Measurements from ENCODE around the gene RBFOX2. TPM values are rescaled to one million over a fixed set of nuclear protein-coding genes. Genes with fewer than 3 reads are reported as not detected.

Gene RBFOX2
- total and polyA plus RNA-seq, 10 of the 15 experiments (the other 5 are each of a cell fraction or from before 2014, with no cell fraction given): 0.01 to 2.7 (median 0.17) TPM; not detected in 4

- TF ChIP-seq SIX5 (IDR thresholded peaks at IDR 0.05; ENCODE audit: low read depth, low read length, severe bottlenecking) (no peak), STAT3 (IDR thresholded peaks at IDR 0.05; ENCODE audit: low read depth, low read length) (no peak), ESRRA (IDR thresholded peaks at IDR 0.05; ENCODE audit: low read length) (no peak), SMARCA5 (IDR thresholded peaks at IDR 0.05) (no peak), HDAC6 (IDR thresholded peaks at IDR 0.05; ENCODE audit: unreplicated experiment) (no peak), CREM (IDR thresholded peaks at IDR 0.05; ENCODE audit: low read depth) (no peak), BCL11A (IDR thresholded peaks at IDR 0.05; ENCODE audit: low read depth, low read length) (0 out of 2 replicates have a peak, but pooled peaks have one; percentile 14), MYC (IDR thresholded peaks at IDR 0.05; ENCODE audit: insufficient read depth, insufficient read length, insufficient replicate concordance, low read length, severe bottlenecking) (no peak), TCF3 (IDR thresholded peaks at IDR 0.05; ENCODE audit: borderline replicate concordance, insufficient read depth, low read depth, low read length) (no peak), IKZF1 (conservative IDR thresholded peaks at IDR 0.05) (0 out of 2 replicates have a peak, but pooled peaks have one; percentile 12), ETV6 (conservative IDR thresholded peaks at IDR 0.05 in 1 of 2, IDR thresholded peaks at IDR 0.05 in 1 of 2; ENCODE audit: borderline replicate concordance in 1 of 2, low read depth in 1 of 2) (no peak)
Observed at GRCh38 chr22:36015155-36015810, 13.3 kb downstream of the RBFOX2 start (continued).

GRCh38 chr22:36014546-36015074, 14.0 kb downstream of the RBFOX2 start:
- no TSS peak for BruUV-seq (replicated peaks)
- Histone ChIP-seq H2AFZ (ENCODE audit: control insufficient read depth, low read depth, low read length) (no peak overlapping the region), H3K9me3 (replicated peaks; ENCODE audit: control insufficient read depth, insufficient read depth, low read length) (no peaks in the 10 kb centered on the region), H3K27ac (ENCODE audit: control insufficient read depth, insufficient read depth) (no peak overlapping the region), H4K20me1 (ENCODE audit: control insufficient read depth, insufficient read depth) (no peaks in the 10 kb centered on the region), H3K79me2 (ENCODE audit: control insufficient read depth, insufficient read depth, low read length) (no peaks in the 10 kb centered on the region), H3K9ac (ENCODE audit: control insufficient read depth, insufficient read depth, low read length) (no peak overlapping the region), H3K4me1 (ENCODE audit: control insufficient read depth, insufficient read depth, low read length) (peaks cover 3% of the 10 kb centered on the region; the same call in 1 of the 2 replicates), H3K36me3 (ENCODE audit: control insufficient read depth in 2 of 2, insufficient read depth in 2 of 2, low read length in 1 of 2) (no peaks in the 10 kb centered on the region), H3K4me2 (ENCODE audit: control insufficient read depth, insufficient read depth) (no peak overlapping the region), H3K4me3 (no peak overlapping the region), H3K27me3 (replicated peaks in 1 of 2; ENCODE audit: control insufficient read depth in 2 of 2, insufficient read depth in 2 of 2, low read length in 1 of 2) (no peaks in the 10 kb centered on the region; a peak in 2 of 4 replicates)
- DNase-seq (ENCODE audit: low read depth, low spot score) (no peak), FAIRE-seq (no peak), ATAC-seq (no peak)
- ChIA-PET POLR2A (interaction anchor here (0.5 kb wide), 1 partner anchor 309 kb away, joined by 4 read pairs; no protein-coding TSS in a partner anchor), SMC1A (ENCODE audit: uncharacterized antibody, unreplicated experiment) (interaction anchor here (1.2 to 3.1 kb wide), 3 partner anchors 9 to 50 kb away, joined by 3 to 15 read pairs (median 5); no protein-coding TSS in a partner anchor), RAD21 (ENCODE audit: unreplicated experiment) (interaction anchor here (1.9 kb wide), 1 partner anchor 51 kb away, joined by 4 read pairs; no protein-coding TSS in a partner anchor), CTCF (interaction anchor here (0.6 to 2.1 kb wide), 4 partner anchors 10 to 1090 kb away, joined by 3 to 13 read pairs (median 4); no protein-coding TSS in a partner anchor)
- in situ Hi-C loops (cut with MboI): no loop called here
- 71% methylated on average over 4 of the region's 4 CpGs for WGBS (ENCODE audit: insufficient coverage, insufficient replicate concordance, low lambda C conversion rate, missing lambda C conversion rate)
- no peak for TF ChIP-seq CHD4 (IDR thresholded peaks at IDR 0.05)
- no peak for TF ChIP-seq RELA (IDR thresholded peaks at IDR 0.05; ENCODE audit: borderline replicate concordance, partially characterized antibody)
- TF ChIP-seq GATAD2B (conservative IDR thresholded peaks at IDR 0.05; ENCODE audit: low read depth): no peak
- no peak for TF ChIP-seq IRF4 (IDR thresholded peaks at IDR 0.05; ENCODE audit: low read depth, low read length)
- no peak for TF ChIP-seq MAX (IDR thresholded peaks at IDR 0.05; ENCODE audit: low read depth, low read length)
- TF ChIP-seq KDM1A (IDR thresholded peaks at IDR 0.05; ENCODE audit: borderline replicate concordance): no peak
- no peak for TF ChIP-seq ZNF384 (IDR thresholded peaks at IDR 0.05; ENCODE audit: borderline replicate concordance, low read depth, low read length)
- TF ChIP-seq ESRRA (IDR thresholded peaks at IDR 0.05; ENCODE audit: low read length): no peak
- no peak for TF ChIP-seq RUNX3 (IDR thresholded peaks at IDR 0.05; ENCODE audit: low read length)
- TF ChIP-seq CHD1 (IDR thresholded peaks at IDR 0.05; ENCODE audit: low read depth, low read length): no peak
- TF ChIP-seq HDAC6 (IDR thresholded peaks at IDR 0.05; ENCODE audit: unreplicated experiment): no peak
- intact Hi-C loops (cut with micrococcal nuclease; ENCODE audit: unreplicated experiment): no loop called here

All from GM12878 (cell line).